Stimulated activated CD8-positive, alpha-beta memory T cell treated with anti-CD3 and anti-CD28 coated beads, Interleukin-15, amount 100 ng/mL, for 1 hour (primary cell): Measurements from ENCODE around the gene ELN.
"Not testable (repeated sequence)": the region's sequence is repeated elsewhere in the genome, so short reads cannot be mapped to it uniquely, and the experiment has no call there.

ENCODE experiments used
- DNase-seq: peaks from one replicate; pipeline ENCODE4 v3.0.0-alpha.2; 2020; ENCODE audit warnings: low read depth

The ELN gene

GRCh38 chr7:74042746-74043522 is 15.0 kb downstream of the ELN start:
- DNase-seq, result no peak

- no peak for DNase-seq
Measured at GRCh38 chr7:74043523-74043951, 15.6 kb downstream of the ELN start.

GRCh38 chr7:74044366-74045350 is 16.7 kb downstream of the ELN start:
- no peak for DNase-seq

GRCh38 chr7:74046581-74046980 is 18.6 kb downstream of the ELN start:
- DNase-seq, result not testable (repeated sequence)

GRCh38 chr7:74047804-74048380 is 19.9 kb downstream of the ELN start:
- DNase-seq, result no peak

GRCh38 chr7:74048999-74049599 is 21.1 kb downstream of the ELN start:
- no peak for DNase-seq

GRCh38 chr7:74049997-74050798 is 22.2 kb downstream of the ELN start:
- DNase-seq, result no peak

GRCh38 chr7:74051193-74051592 is 23.2 kb downstream of the ELN start:
- DNase-seq, result no peak

GRCh38 chr7:74051629-74052410 is 23.8 kb downstream of the ELN start:
- DNase-seq, result no peak

GRCh38 chr7:74052628-74053027 is 24.7 kb downstream of the ELN start:
- no peak for DNase-seq

- DNase-seq, result no peak
Measured at GRCh38 chr7:74053589-74054186, 25.7 kb downstream of the ELN start.

GRCh38 chr7:74056096-74056915 is 28.3 kb downstream of the ELN start:
- DNase-seq, result no peak

- no peak for DNase-seq
Measured at GRCh38 chr7:74057216-74057925, 29.4 kb downstream of the ELN start.

GRCh38 chr7:74057987-74058386 is 30.0 kb downstream of the ELN start:
- DNase-seq, result no peak

- no peak for DNase-seq
Measured at GRCh38 chr7:74058486-74058885, 30.5 kb downstream of the ELN start.

GRCh38 chr7:74059037-74059436 is 31.1 kb downstream of the ELN start:
- DNase-seq, result no peak

- DNase-seq, result no peak
Measured at GRCh38 chr7:74059681-74060588, 32.0 kb downstream of the ELN start.
